HG03060 (cell line): ENCODE measurements around the gene ACR.
"Not testable (repeated sequence)": the region's sequence is repeated elsewhere in the genome, so short reads cannot be mapped to it uniquely, and the experiment has no call there.

Source experiments
- ATAC-seq: cut with Tn5 transposase; IDR thresholded peaks from one replicate; pipeline ENCODE4 v1.9.1; 2021; ENCODE audit warnings: low read depth, moderate number of reproducible peaks; ENCODE audit not compliant: unreplicated experiment

The ACR gene

GRCh38 chr22:50730941-50731661 lies 6.9 kb upstream of the ACR start:
- ATAC-seq: no peak

- ATAC-seq: no peak
Observed at GRCh38 chr22:50731811-50732624, 6.0 kb upstream of the ACR start.

GRCh38 chr22:50732681-50733080 lies 5.3 kb upstream of the ACR start:
- no peak for ATAC-seq

DNA sequence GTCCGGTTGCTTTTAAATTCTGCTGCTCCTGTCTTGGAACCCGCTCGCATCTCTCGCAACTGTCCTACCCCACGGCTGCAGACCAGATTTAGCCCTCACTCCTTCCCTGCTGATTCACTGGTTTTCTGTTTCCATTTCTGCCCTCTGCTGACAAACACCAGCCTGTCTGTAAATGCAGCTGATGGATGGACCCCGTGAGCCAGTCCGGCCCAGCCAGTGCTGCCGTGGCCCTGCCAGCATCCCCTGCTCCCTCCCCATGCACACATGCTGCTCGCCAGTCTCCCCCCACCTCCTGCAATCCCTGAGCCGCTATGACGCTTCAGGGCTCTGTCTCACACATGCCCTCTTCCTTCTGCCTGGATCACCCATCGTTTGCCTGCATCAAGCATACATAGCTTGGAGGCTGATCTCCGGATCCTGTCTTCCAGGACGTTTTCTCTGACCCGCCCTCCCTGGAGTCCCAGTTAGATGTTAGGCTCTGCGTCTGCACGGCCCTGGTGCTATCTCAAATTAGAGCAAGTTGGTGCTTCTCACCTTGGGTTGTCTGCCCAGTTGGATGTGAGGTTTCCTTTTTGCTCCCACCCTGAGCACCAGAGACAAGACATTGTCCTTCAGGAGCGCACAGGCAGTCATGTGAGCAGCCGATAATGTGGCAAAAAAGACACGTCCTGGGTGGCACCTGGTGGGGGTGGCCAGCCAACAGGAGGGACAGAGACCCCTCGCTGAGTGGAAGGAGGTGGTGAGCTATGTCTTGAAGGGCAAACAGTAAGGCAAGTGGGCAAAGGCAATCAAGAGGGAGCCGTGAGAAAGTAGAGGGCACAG lies 4.3 kb upstream of the ACR start:
- no peak for ATAC-seq

DNA sequence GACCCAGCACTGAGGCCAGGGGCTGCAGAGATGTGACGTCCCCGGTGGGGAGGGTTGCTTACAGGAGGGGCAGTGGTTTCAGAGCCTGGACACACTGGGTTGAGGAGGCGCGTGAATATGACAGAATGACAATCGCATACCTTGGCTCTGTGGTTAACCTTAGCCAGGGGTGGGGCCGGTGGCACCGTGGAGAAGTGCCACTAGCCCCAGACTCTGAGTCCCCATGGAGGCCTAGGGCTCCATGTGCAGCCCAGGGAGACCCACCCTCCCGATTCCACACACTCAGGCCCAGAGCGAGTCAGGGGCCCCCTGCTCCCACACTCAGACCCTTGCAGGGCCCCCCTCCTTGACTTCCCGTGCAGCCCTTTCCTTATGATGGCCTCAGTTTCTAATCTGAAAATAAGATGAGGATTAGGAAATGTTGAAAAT lies 3.6 kb upstream of the ACR start:
- ATAC-seq: no peak

DNA sequence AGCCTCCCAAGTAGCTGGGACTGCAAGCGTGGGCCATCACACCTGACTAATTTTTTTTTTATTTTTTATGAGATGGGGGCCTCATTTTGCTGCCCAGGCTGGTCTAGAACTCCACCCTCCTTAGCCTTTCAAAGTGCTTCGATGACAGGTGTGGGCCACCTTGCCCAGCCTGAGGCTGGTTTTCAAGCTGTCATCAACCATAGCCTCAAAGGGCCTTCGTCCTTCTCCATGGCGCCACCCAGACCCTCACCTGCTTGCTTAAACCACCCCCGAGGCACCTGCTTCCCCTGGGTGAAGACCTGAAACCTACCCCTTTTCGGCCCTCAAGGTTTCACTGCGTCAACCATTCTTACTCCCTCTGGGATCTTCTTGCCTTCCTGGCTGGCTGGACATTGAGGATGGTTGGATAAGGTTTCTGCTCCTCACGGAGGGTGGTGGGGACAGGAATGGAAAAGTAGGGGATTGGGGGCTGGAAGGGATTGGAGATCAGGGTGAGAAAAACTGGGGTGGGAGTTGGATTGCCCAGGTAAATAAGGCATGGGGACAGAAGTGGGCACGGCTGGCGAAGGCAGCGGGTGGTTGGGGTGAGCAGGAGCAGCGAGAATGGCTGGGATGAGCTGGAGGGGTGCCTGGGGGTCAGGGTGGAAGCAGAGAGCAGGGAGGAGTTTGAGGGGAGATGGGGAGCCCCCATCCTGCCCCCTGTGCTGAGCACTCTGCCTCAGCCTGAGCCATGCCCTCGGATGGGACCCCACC lies 2.8 kb upstream of the ACR start:
- no peak for ATAC-seq

DNA sequence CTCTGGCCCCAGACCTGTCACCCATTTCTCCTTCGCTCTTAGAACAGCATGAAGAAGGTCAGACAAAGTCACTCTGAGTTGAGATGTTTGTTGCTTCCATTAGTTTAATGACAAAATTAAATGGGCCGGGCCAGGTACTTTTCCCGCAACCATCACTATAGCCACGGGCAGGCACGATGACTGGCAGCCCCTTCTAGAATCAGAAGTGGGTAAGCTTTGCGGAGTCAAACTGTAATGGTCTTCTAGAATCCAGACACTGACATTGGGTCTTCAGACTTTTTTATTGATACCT lies 2.3 kb upstream of the ACR start:
- no peak for ATAC-seq

GRCh38 chr22:50738649-50739227 lies 734 bp downstream of the ACR start:
- ATAC-seq: no peak

DNA sequence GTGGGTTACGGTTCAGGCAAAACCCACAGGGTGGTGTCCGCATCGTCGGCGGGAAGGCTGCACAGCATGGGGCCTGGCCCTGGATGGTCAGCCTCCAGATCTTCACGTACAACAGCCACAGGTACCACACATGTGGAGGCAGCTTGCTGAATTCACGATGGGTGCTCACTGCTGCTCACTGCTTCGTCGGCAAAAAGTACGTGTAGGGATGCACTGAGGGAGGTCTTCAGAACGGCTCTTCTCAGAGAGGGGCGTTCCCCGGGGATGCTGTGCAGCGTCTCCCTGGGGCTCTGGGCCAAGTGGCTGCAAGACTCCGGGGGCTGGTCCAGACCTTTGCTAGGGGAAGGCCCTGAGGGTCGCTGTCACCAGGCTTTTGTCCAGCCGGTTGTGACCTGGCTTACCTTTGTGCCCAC lies 1.3 kb downstream of the ACR start:
- ATAC-seq: no peak

- ATAC-seq: no peak
Observed at GRCh38 chr22:50739894-50740293, 1.9 kb downstream of the ACR start.

DNA sequence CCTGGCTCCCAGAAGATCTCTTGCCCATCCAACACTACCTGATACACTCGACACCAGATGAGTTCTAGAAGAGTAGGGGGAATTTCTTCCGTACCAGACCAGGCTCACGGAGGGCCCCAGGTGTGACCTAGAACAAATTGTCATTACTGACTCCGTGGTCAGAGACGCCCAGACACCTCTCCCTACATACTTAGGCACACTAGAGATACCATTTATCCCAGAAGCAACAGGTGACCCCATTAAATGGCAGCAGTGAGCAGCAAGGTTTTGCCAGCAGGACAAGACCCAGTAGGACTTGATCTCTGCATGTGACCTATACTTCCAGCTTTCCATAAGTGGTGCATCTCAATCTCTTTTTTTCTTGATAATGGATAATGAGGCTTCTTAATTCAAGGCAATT lies 2.7 kb downstream of the ACR start:
- not testable (repeated sequence) for ATAC-seq

DNA sequence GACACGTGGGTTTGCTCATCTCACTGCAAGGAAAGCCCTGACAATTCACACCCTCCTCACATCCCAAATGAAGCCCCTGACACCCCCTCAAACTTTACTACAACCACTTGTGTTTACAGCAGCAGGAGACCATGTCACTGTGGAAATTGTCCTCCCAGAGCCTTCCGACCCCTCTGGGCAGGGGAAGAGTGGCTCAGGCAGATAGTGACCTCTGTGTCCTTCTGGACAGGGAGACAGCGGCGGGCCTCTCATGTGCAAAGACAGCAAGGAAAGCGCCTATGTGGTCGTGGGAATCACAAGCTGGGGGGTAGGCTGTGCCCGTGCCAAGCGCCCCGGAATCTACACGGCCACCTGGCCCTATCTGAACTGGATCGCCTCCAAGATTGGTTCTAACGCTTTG lies 6.4 kb downstream of the ACR start:
- not testable (repeated sequence) for ATAC-seq

DNA sequence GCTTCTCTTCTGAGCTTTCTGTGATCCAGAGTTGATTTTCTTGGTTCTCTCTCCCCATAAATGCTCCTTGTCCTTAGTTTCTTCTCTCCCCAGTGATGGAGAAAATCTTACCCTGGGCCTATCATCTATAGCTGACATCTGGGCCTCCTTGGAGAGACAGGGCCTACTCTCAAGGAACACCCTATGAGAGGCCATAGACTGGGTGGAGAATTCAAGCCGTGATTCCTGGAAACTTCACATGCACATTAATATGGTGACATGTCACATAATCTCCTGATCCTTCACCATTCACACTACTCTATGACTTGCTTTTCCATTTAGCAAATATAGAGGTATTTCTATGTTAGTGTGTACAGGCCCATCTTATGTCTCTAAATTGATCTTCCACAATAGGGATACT lies 9.5 kb downstream of the ACR start:
- not testable (repeated sequence) for ATAC-seq

GRCh38 chr22:50748630-50749029 lies 10.6 kb downstream of the ACR start:
- not testable (repeated sequence) for ATAC-seq

GRCh38 chr22:50749302-50750074 lies 11.5 kb downstream of the ACR start:
- ATAC-seq: not testable (repeated sequence)

DNA sequence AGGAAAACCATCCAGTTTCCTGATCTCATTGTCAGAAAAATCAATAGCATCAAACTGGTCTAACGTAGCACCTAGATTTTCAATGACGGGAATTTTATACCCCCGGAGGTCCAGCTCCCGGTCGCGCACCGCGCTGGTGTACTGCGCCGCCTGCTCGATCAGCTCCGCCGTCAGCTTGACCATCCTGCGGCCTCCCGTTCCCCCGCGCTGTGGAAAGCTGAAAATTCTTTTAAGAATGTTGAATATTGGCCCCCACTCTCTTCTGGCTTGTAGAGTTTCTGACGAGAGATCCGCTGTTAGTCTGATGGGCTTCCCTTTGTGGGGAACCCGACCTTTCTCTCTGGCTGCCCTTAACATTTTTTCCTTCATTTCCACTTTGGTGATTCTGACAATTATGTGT lies 17.2 kb downstream of the ACR start:
- not testable (repeated sequence) for ATAC-seq

DNA sequence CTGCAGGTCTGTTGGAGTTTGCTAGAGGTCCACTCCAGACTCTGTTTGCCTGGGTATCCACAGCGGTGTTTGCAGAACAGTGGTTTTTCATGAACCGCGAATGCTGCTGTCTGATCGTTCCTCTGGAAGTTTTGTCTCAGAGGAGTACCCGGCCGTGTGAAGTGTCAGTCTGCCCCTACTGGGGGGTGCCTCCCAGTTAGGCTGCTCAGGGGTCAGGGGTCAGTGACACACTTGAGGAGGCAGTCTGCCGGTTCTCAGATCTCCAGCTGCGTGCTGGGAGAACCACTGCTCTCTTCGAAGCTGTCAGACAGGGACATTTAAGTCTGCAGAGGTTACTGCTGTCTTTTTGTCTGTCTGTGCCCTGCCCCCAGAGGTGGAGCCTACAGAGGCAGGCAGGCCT lies 18.4 kb downstream of the ACR start:
- ATAC-seq: not testable (repeated sequence)

DNA sequence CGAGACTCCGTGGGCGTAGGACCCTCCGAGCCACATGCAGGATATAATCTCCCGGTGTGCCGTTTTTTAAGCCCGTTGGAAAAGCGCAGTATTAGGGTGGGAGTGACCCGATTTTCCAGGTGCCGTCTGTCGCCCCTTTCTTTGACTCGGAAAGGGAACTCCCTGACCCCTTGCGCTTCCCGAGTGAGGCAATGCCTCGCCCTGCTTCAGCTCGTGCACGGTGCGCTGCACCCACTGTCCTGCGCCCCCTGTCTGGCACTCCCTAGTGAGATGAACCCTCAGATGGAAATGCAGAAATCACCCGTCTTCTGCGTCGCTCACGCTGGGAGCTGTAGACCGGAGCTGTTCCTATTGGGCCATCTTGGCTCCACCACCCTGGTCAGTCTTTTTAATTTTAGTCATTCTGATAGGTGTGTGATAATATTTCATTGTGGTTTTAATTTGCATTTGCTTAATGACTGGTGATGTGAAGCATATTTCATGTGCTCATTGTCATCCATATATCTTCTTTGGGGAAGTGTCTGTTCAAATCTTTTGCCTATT lies 19.0 kb downstream of the ACR start:
- not testable (repeated sequence) for ATAC-seq
